HCT116 (cell line): ENCODE results near the gene ING3. TPM values are rescaled to one million over a fixed set of nuclear protein-coding genes. Genes with fewer than 3 reads are reported as not detected.

Experiments used
- ATAC-seq: fragments of 200-7000 bp; cut with Tn5 transposase; 2 replicates; pipeline ENCODE4 v1.9.1; 2020; ENCODE audit warnings: mild to moderate bottlenecking, moderate library complexity
- BruUV-seq: library from RNA; stranded (reverse); fragments of 400-500 nt; replicated peaks from 2 replicates; lab custom pipeline; 2021; lab: Mats Ljungman, UMichigan
- CTCF ChIA-PET: fragments of 300-600 bp; sonication (Branson Sonifier 250); formaldehyde crosslinking; loops from one replicate; lab custom pipeline; 2021; ENCODE audit warnings: antibody characterized with exemption; lab: Charles Lee
- POLR2A ChIA-PET: fragments of 300-600, 350-600 bp; sonication (Branson Sonifier 250); formaldehyde crosslinking; loops from one replicate; lab custom pipeline; 2021; ENCODE audit warnings: antibody characterized with exemption; lab: Charles Lee
- RAD21 ChIA-PET, 2 experiments: fragments of 300-600 bp; sonication (Branson Sonifier 250); formaldehyde crosslinking; loops; one replicate each; lab custom pipeline; 2023; ENCODE audit warnings: low total read pairs in 2 of 2; ENCODE audit not compliant: uncharacterized antibody in 2 of 2, unreplicated experiment in 2 of 2, low non-redundant PET in 1 of 2; lab: Charles Lee
- DNase-seq: peaks from one replicate; pipeline ENCODE4 v3.0.0-alpha.2; 2010; ENCODE audit warnings: low read depth, low spot score
- H2AFZ ChIP-seq: fragments of 200-600 bp; shearing (Covaris generic), sonication (generic); 2 replicates; pipeline ENCODE4 v1.6.1; 2017; ENCODE audit warnings: low read depth, mixed run types, mixed read lengths, antibody characterized with exemption, low read length; ENCODE audit not compliant: poor library complexity, severe bottlenecking
- H3K27ac ChIP-seq: 2 replicates; pipeline ENCODE4 v1.5.1; 2012; ENCODE audit warnings: low read depth, low read length
- H3K27me3 ChIP-seq: fragments of 200-600 bp; sonication (generic); 2 replicates; pipeline ENCODE4 v1.6.1; 2016; ENCODE audit warnings: mixed run types, low read length, mixed read lengths; ENCODE audit not compliant: insufficient read depth
- H3K36me3 ChIP-seq, 2 experiments: fragments of 200-500 bp in 1 of 2; fragments of 200-600 bp in 1 of 2; sonication (Bioruptor generic) in 1 of 2; sonication (generic) in 1 of 2; 2 replicates each; pipeline versions ENCODE4 v1.5.1 to v1.6.1; 2014 to 2016; ENCODE audit warnings: low read length in 2 of 2, inconsistent platforms in 1 of 2, mixed read lengths in 1 of 2, mixed run types in 1 of 2; ENCODE audit not compliant: insufficient read depth in 2 of 2, control insufficient read depth in 1 of 2
- H3K4me1 ChIP-seq, 2 experiments: fragments of 200-600 bp in 1 of 2; sonication (generic) in 1 of 2; 2 replicates each; pipeline versions ENCODE4 v1.5.1 to v1.6.1; 2012 to 2017; ENCODE audit warnings: low read length in 2 of 2, inconsistent platforms in 1 of 2, mild to moderate bottlenecking in 1 of 2, mixed read lengths in 1 of 2, mixed run types in 1 of 2, moderate library complexity in 1 of 2; ENCODE audit not compliant: insufficient read depth in 2 of 2, control insufficient read depth in 1 of 2
- H3K4me2 ChIP-seq: fragments of 200-600 bp; sonication (generic); 2 replicates; pipeline ENCODE4 v1.6.1; 2017; ENCODE audit warnings: mixed run types, low read length, mixed read lengths
- H3K4me3 ChIP-seq, 2 experiments: fragments of 200-600 bp in 1 of 2; sonication (generic) in 1 of 2; replicated peaks in 1 of 2; 2 replicates each; pipeline ENCODE4 v1.5.1; 2011 to 2016; ENCODE audit warnings: low read length in 2 of 2, control low read depth in 1 of 2, low read depth in 1 of 2, mild to moderate bottlenecking in 1 of 2, mixed read lengths in 1 of 2, mixed run types in 1 of 2
- H3K79me2 ChIP-seq: fragments of 200-600 bp; sonication (generic); 2 replicates; pipeline ENCODE4 v1.6.1; 2017; ENCODE audit warnings: mild to moderate bottlenecking, mixed run types, low read length, moderate library complexity, mixed read lengths; ENCODE audit not compliant: insufficient read depth
- H3K9ac ChIP-seq: fragments of 200-600 bp; sonication (generic); 2 replicates; pipeline ENCODE4 v1.6.1; 2016; ENCODE audit warnings: low read length, mixed read lengths
- H3K9me2 ChIP-seq: fragments of 200-600 bp; sonication (generic), shearing (Covaris generic); 2 replicates; pipeline ENCODE4 v1.6.1; 2017; ENCODE audit warnings: mixed run types, mild to moderate bottlenecking, moderate library complexity; ENCODE audit not compliant: insufficient read depth
- H3K9me3 ChIP-seq, 2 experiments: fragments of 200-500 bp in 1 of 2; fragments of 200-600 bp in 1 of 2; sonication (Bioruptor generic) in 1 of 2; sonication (generic) in 1 of 2; 2 replicates each; pipeline ENCODE4 v1.6.1; 2014 to 2017; ENCODE audit warnings: low read length in 2 of 2, mixed read lengths in 2 of 2, inconsistent platforms in 1 of 2, low read depth in 1 of 2, mild to moderate bottlenecking in 1 of 2, mixed run types in 1 of 2, moderate library complexity in 1 of 2; ENCODE audit not compliant: control insufficient read depth in 1 of 2, insufficient read depth in 1 of 2
- H4K20me1 ChIP-seq: fragments of 200-600 bp; sonication (generic), shearing (Covaris generic); 2 replicates; pipeline ENCODE4 v1.6.1; 2017; ENCODE audit warnings: mixed run types, mild to moderate bottlenecking, moderate library complexity; ENCODE audit not compliant: insufficient read depth
- ATF3 ChIP-seq: IDR thresholded peaks from 2 replicates; pipeline ENCODE4 v1.6.1; 2012
- CEBPB ChIP-seq: IDR thresholded peaks from 2 replicates; pipeline ENCODE4 v1.6.1; 2012; ENCODE audit warnings: low read depth
- CTCF ChIP-seq, 3 experiments: fragments of 200-600 bp in 1 of 3; sonication (generic) in 1 of 3; IDR thresholded peaks in 2 of 3; conservative IDR thresholded peaks in 1 of 3; 2 replicates each; pipeline ENCODE4 v1.5.1; 2012 to 2017; ENCODE audit warnings: low read depth in 2 of 3, low read length in 2 of 3, antibody characterized with exemption in 1 of 3, borderline replicate concordance in 1 of 3, control low read depth in 1 of 3, mild to moderate bottlenecking in 1 of 3, mixed read lengths in 1 of 3, mixed run types in 1 of 3, moderate library complexity in 1 of 3; ENCODE audit not compliant: insufficient read depth in 1 of 3
- EGR1 ChIP-seq: IDR thresholded peaks from 2 replicates; pipeline ENCODE4 v1.6.1; 2012; ENCODE audit warnings: low read depth
- ELF1 ChIP-seq: IDR thresholded peaks from 2 replicates; pipeline ENCODE4 v1.6.1; 2012; ENCODE audit warnings: low read depth, borderline replicate concordance
- EZH2 ChIP-seq: fragments of 200-600 bp; sonication (generic); IDR thresholded peaks from 2 replicates; pipeline ENCODE4 v1.6.1; 2017; ENCODE audit warnings: antibody characterized with exemption, mixed run types
- FOSL1 ChIP-seq: IDR thresholded peaks from 2 replicates; pipeline ENCODE4 v1.6.1; 2012; ENCODE audit warnings: low read depth
- JUND ChIP-seq: IDR thresholded peaks from 2 replicates; pipeline ENCODE4 v1.6.1; 2012
- YY1 ChIP-seq: IDR thresholded peaks from 2 replicates; pipeline ENCODE4 v1.6.1; 2011; ENCODE audit warnings: low read length, low read depth, moderate library complexity, mild to moderate bottlenecking; ENCODE audit not compliant: insufficient replicate concordance; ENCODE audit errors: extremely low read depth
- intact Hi-C: fragments of 100-400 bp; cut with micrococcal nuclease; formaldehyde crosslinking; loops from 2 replicates; pipeline ENCODE4 v1.10.0; 2022
- total RNA-seq: library from RNA; stranded (reverse); gene quantifications from one replicate; pipeline ENCODE4 v1.2.1, GENCODE V29; 2021; ENCODE audit not compliant: unreplicated experiment

Gene ING3
- total RNA-seq, 1 experiment from 2014 or later: 16.2 TPM

DNA sequence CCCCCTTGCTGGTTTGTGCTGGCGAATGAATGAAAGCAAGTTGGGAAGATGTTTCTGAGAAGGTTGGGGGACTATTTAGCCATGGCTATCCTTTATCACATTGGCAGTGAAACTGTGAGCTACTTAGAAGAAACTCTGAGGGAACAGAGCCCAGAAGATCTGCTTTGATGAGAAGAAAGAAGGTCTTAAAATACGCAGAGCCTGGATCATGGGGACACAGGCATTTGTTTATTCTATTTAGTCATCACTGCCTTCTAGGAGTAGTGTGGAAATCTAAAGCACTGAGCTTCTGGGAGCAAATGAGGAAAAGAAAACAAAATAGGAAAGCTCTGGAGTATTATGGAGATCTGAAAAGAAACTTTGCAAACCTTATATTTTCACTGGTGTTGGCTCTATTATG, 66.4 kb downstream of the ING3 start (continued):
- TF ChIP-seq CTCF (IDR thresholded peaks at IDR 0.05 in 2 of 3, conservative IDR thresholded peaks at IDR 0.05 in 1 of 3; ENCODE audit: borderline replicate concordance in 1 of 3, insufficient read depth in 1 of 3, low read depth in 2 of 3, low read length in 2 of 3) (no peak), EGR1 (no peak), ATF3 (no peak), EZH2 (no peak), CEBPB (no peak), FOSL1 (no peak), YY1 (no peak), JUND (no peak)

DNA sequence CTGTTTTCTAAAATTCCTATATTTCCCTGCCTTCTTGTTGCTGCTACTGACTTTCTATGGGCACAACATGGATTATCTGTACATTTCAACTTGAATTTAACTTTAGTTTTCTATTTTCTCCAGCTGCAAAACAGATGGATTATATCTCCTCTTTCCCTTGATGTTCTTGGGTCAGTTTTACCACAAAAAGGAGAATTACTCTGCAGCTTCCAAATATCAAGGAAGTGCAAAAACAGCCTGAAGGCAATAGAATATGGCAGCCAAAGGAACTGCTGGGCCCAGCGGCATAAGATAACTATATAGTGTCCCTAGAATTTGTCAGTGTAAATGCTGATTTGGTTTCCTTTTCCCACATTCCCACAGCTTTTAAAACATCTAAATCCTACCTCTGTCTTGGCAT, 67.0 kb downstream of the ING3 start:
- H3K36me3 ChIP-seq: no peaks in the 10 kb centered on the region
- H2AFZ ChIP-seq: no peak overlapping the region
- ChIA-PET RAD21 (no interaction called here), POLR2A (no interaction called here), CTCF (no interaction called here)
- no peaks in the 10 kb centered on the region for H4K20me1 ChIP-seq
- TF ChIP-seq ELF1 (no peak), ATF3 (no peak)
- no TSS peak for BruUV-seq
- DNase-seq: no peak
- no peak overlapping the region for H3K4me2 ChIP-seq
- no peaks in the 10 kb centered on the region for H3K79me2 ChIP-seq
- no peaks in the 10 kb centered on the region for H3K9me3 ChIP-seq
- H3K4me3 ChIP-seq: no peak overlapping the region
- H3K27ac ChIP-seq: no peak overlapping the region
- no peaks in the 10 kb centered on the region for H3K4me1 ChIP-seq
- H3K27me3 ChIP-seq: no peaks in the 10 kb centered on the region
- no peaks in the 10 kb centered on the region for H3K9me2 ChIP-seq
- no peak for ATAC-seq
- no peak overlapping the region for H3K9ac ChIP-seq
- intact Hi-C loops: no loop called here
